Suprapubic skin (tissue), 3 donors: Measurements from ENCODE around the gene TMEM98.

Source experiments
- EP300 ChIP-seq: sonication (generic); formaldehyde crosslinking; IDR thresholded peaks from one replicate; pipeline ENCODE4 v1.6.1; 2017; ENCODE audit warnings: antibody characterized with exemption
- POLR2A ChIP-seq, 2 donors: fragments of 450-650 bp; IDR thresholded peaks; one replicate each; pipeline ENCODE4 v1.6.1; 2017; ENCODE audit warnings: antibody characterized with exemption in 2 of 2, mild to moderate bottlenecking in 2 of 2, moderate library complexity in 2 of 2
- TF ChIP-seq, protein P1 (sequence below), 2 donors: fragments of 200-600 bp in 1 of 2; fragments of 450-650 bp in 1 of 2; sonication (generic) in 1 of 2; IDR thresholded peaks; one replicate each; pipeline ENCODE4 v1.5.1; 2016 to 2019; ENCODE audit warnings: antibody characterized with exemption in 2 of 2, mild to moderate bottlenecking in 1 of 2, moderate library complexity in 1 of 2

DNA sequence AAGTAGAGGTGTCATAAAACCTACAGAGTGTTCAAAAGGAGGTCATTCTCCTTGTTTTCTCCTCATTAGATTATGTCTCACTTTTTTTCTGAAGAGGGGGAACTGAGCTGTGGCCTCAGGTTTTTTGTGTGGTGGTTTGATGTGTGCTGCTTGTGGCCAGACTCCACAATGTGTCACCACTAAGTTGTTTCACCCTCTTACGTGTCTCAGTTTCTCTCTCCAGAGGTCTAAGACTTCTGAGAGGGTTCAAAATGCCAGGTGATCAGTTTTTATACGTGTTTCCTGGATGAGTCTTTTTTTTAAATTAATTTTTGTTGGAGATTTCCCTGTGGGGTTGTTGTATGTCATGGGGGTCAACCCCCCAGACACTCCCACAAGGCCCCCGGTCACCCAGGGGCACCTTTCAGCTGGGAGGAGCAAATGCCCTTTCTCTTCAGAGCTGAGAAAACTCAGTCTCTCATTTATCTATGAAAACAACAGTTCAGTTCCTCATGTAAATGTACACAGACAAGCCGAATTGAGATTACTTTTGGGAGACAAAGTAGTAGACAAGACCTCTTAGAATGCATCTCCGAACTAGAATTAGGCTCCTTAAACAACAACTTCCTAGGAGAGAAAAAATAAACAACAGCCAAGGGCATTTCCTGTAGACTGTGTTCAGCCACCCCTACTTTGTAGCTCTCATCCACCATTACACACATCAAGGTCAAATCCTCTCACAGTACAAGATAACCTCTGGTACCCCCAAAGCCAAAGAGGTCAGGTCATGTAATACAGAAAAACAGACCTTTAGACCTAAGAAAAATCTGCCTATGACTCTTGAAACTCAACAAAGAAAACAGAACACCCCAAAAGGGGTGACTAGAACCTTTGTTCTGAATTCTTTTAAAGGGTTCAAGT lies 23.9 kb upstream of the TMEM98 start:
- TF ChIP-seq, protein P1, sequence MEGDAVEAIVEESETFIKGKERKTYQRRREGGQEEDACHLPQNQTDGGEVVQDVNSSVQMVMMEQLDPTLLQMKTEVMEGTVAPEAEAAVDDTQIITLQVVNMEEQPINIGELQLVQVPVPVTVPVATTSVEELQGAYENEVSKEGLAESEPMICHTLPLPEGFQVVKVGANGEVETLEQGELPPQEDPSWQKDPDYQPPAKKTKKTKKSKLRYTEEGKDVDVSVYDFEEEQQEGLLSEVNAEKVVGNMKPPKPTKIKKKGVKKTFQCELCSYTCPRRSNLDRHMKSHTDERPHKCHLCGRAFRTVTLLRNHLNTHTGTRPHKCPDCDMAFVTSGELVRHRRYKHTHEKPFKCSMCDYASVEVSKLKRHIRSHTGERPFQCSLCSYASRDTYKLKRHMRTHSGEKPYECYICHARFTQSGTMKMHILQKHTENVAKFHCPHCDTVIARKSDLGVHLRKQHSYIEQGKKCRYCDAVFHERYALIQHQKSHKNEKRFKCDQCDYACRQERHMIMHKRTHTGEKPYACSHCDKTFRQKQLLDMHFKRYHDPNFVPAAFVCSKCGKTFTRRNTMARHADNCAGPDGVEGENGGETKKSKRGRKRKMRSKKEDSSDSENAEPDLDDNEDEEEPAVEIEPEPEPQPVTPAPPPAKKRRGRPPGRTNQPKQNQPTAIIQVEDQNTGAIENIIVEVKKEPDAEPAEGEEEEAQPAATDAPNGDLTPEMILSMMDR (IDR thresholded peaks at IDR 0.05), result no peak
- no peak for TF ChIP-seq POLR2A (IDR thresholded peaks at IDR 0.05)
- no peak for TF ChIP-seq EP300
